ENCODE data around the gene SPATS2L.

SPATS2L gene

GRCh38 chr2:200362202-200362917 lies 55.9 kb downstream of the SPATS2L start:
- no peaks in the 10 kb centered on the region for H3K9me3 Mint-ChIP-seq
- H3K36me3 Mint-ChIP-seq (ENCODE audit: low read depth): no peaks in the 10 kb centered on the region
- H3K27me3 Mint-ChIP-seq: no peaks in the 10 kb centered on the region
- no peak overlapping the region for H3K27ac Mint-ChIP-seq
- no peaks in the 10 kb centered on the region for H3K4me1 Mint-ChIP-seq (ENCODE audit: low read depth)
- no peak overlapping the region for H3K4me3 Mint-ChIP-seq

GRCh38 chr2:200363279-200363678 lies 56.8 kb downstream of the SPATS2L start:
- Mint-ChIP-seq H3K4me3 (no peak overlapping the region), H3K4me1 (ENCODE audit: low read depth) (no peaks in the 10 kb centered on the region), H3K9me3 (no peaks in the 10 kb centered on the region), H3K27me3 (no peaks in the 10 kb centered on the region), H3K27ac (no peak overlapping the region), H3K36me3 (ENCODE audit: low read depth) (no peaks in the 10 kb centered on the region)

GRCh38 chr2:200364142-200364541 lies 57.6 kb downstream of the SPATS2L start:
- H3K27ac Mint-ChIP-seq: no peak overlapping the region
- no peaks in the 10 kb centered on the region for H3K27me3 Mint-ChIP-seq
- H3K4me3 Mint-ChIP-seq: no peak overlapping the region
- H3K9me3 Mint-ChIP-seq: no peaks in the 10 kb centered on the region
- H3K36me3 Mint-ChIP-seq (ENCODE audit: low read depth): no peaks in the 10 kb centered on the region
- H3K4me1 Mint-ChIP-seq (ENCODE audit: low read depth): no peaks in the 10 kb centered on the region

GRCh38 chr2:200364620-200365019 lies 58.1 kb downstream of the SPATS2L start:
- Mint-ChIP-seq H3K36me3 (ENCODE audit: low read depth) (no peaks in the 10 kb centered on the region), H3K9me3 (no peaks in the 10 kb centered on the region), H3K4me3 (no peak overlapping the region), H3K27ac (no peak overlapping the region), H3K4me1 (ENCODE audit: low read depth) (no peaks in the 10 kb centered on the region), H3K27me3 (no peaks in the 10 kb centered on the region)

- no peaks in the 10 kb centered on the region for H3K9me3 Mint-ChIP-seq
- H3K4me1 Mint-ChIP-seq (ENCODE audit: low read depth): no peaks in the 10 kb centered on the region
- H3K27ac Mint-ChIP-seq: no peak overlapping the region
- no peak overlapping the region for H3K4me3 Mint-ChIP-seq
- no peaks in the 10 kb centered on the region for H3K27me3 Mint-ChIP-seq
- no peaks in the 10 kb centered on the region for H3K36me3 Mint-ChIP-seq (ENCODE audit: low read depth)
Measured at GRCh38 chr2:200365209-200365608, 58.7 kb downstream of the SPATS2L start.

GRCh38 chr2:200367155-200367554 lies 60.7 kb downstream of the SPATS2L start:
- H3K27ac Mint-ChIP-seq: no peak overlapping the region
- no peak overlapping the region for H3K4me3 Mint-ChIP-seq
- no peaks in the 10 kb centered on the region for H3K36me3 Mint-ChIP-seq (ENCODE audit: low read depth)
- no peaks in the 10 kb centered on the region for H3K27me3 Mint-ChIP-seq
- no peaks in the 10 kb centered on the region for H3K9me3 Mint-ChIP-seq
- no peaks in the 10 kb centered on the region for H3K4me1 Mint-ChIP-seq (ENCODE audit: low read depth)

GRCh38 chr2:200369886-200370285 lies 63.4 kb downstream of the SPATS2L start:
- H3K4me3 Mint-ChIP-seq: no peak overlapping the region
- H3K27me3 Mint-ChIP-seq: no peaks in the 10 kb centered on the region
- no peak overlapping the region for H3K27ac Mint-ChIP-seq
- H3K9me3 Mint-ChIP-seq: no peaks in the 10 kb centered on the region
- H3K4me1 Mint-ChIP-seq (ENCODE audit: low read depth): peaks cover 24% of the 10 kb centered on the region
- H3K36me3 Mint-ChIP-seq (ENCODE audit: low read depth): no peaks in the 10 kb centered on the region

GRCh38 chr2:200373231-200373630 lies 66.7 kb downstream of the SPATS2L start:
- Mint-ChIP-seq H3K36me3 (ENCODE audit: low read depth) (no peaks in the 10 kb centered on the region), H3K4me3 (peak overlapping the region; percentile 33), H3K27me3 (no peaks in the 10 kb centered on the region)

GRCh38 chr2:200373973-200374416 lies 67.5 kb downstream of the SPATS2L start:
- H3K27ac Mint-ChIP-seq: peak overlapping the region; percentile 77
- H3K4me1 Mint-ChIP-seq (ENCODE audit: low read depth): peaks cover 46% of the 10 kb centered on the region
- peak overlapping the region; percentile 84 for H3K4me3 Mint-ChIP-seq
- no peaks in the 10 kb centered on the region for H3K9me3 Mint-ChIP-seq
- no peaks in the 10 kb centered on the region for H3K36me3 Mint-ChIP-seq (ENCODE audit: low read depth)
- H3K27me3 Mint-ChIP-seq: no peaks in the 10 kb centered on the region

More at GRCh38 chr2:200373231-200373630, 66.7 kb downstream of the SPATS2L start:
- Mint-ChIP-seq H3K4me1 (ENCODE audit: low read depth) (peaks cover 46% of the 10 kb centered on the region), H3K27ac (no peak overlapping the region), H3K9me3 (no peaks in the 10 kb centered on the region)

GRCh38 chr2:200376513-200377354 lies 70.2 kb downstream of the SPATS2L start:
- no peak overlapping the region for H3K27ac Mint-ChIP-seq
- H3K27me3 Mint-ChIP-seq: no peaks in the 10 kb centered on the region
- H3K36me3 Mint-ChIP-seq (ENCODE audit: low read depth): no peaks in the 10 kb centered on the region
- H3K4me1 Mint-ChIP-seq (ENCODE audit: low read depth): peaks cover 54% of the 10 kb centered on the region
- no peak overlapping the region for H3K4me3 Mint-ChIP-seq
- no peaks in the 10 kb centered on the region for H3K9me3 Mint-ChIP-seq

GRCh38 chr2:200377355-200378336 lies 71.2 kb downstream of the SPATS2L start:
- H3K36me3 Mint-ChIP-seq (ENCODE audit: low read depth): no peaks in the 10 kb centered on the region
- no peak overlapping the region for H3K4me3 Mint-ChIP-seq
- peaks cover 53% of the 10 kb centered on the region for H3K4me1 Mint-ChIP-seq (ENCODE audit: low read depth)
- H3K27me3 Mint-ChIP-seq: no peaks in the 10 kb centered on the region
- H3K27ac Mint-ChIP-seq: no peak overlapping the region
- no peaks in the 10 kb centered on the region for H3K9me3 Mint-ChIP-seq

GRCh38 chr2:200378652-200379290 lies 72.3 kb downstream of the SPATS2L start:
- Mint-ChIP-seq H3K4me3 (no peak overlapping the region), H3K27me3 (no peaks in the 10 kb centered on the region), H3K36me3 (ENCODE audit: low read depth) (no peaks in the 10 kb centered on the region), H3K9me3 (no peaks in the 10 kb centered on the region), H3K4me1 (ENCODE audit: low read depth) (peaks cover 47% of the 10 kb centered on the region), H3K27ac (no peak overlapping the region)

- H3K27ac Mint-ChIP-seq: no peak overlapping the region
- no peaks in the 10 kb centered on the region for H3K27me3 Mint-ChIP-seq
- H3K9me3 Mint-ChIP-seq: no peaks in the 10 kb centered on the region
- no peak overlapping the region for H3K4me3 Mint-ChIP-seq
- no peaks in the 10 kb centered on the region for H3K36me3 Mint-ChIP-seq (ENCODE audit: low read depth)
- H3K4me1 Mint-ChIP-seq (ENCODE audit: low read depth): peaks cover 41% of the 10 kb centered on the region
Measured at GRCh38 chr2:200379481-200380090, 73.1 kb downstream of the SPATS2L start.

GRCh38 chr2:200380091-200380561 lies 73.6 kb downstream of the SPATS2L start:
- Mint-ChIP-seq H3K27ac (no peak overlapping the region), H3K4me1 (ENCODE audit: low read depth) (peaks cover 35% of the 10 kb centered on the region), H3K4me3 (no peak overlapping the region), H3K27me3 (no peaks in the 10 kb centered on the region), H3K9me3 (no peaks in the 10 kb centered on the region), H3K36me3 (ENCODE audit: low read depth) (no peaks in the 10 kb centered on the region)
